Activated CD4-positive, alpha-beta T cell treated with anti-CD3 and anti-CD28 coated beads, Interleukin-2, amount 50 U/mL, for 16 hours (primary cell): ENCODE data around the gene FUNDC2.
A peak's percentile ranks its signal among the peaks of the same experiment; 100 is the strongest.

Experiments used
- DNase-seq: peaks from one replicate; pipeline ENCODE4 v3.0.0-alpha.2; 2020

Gene FUNDC2

DNA sequence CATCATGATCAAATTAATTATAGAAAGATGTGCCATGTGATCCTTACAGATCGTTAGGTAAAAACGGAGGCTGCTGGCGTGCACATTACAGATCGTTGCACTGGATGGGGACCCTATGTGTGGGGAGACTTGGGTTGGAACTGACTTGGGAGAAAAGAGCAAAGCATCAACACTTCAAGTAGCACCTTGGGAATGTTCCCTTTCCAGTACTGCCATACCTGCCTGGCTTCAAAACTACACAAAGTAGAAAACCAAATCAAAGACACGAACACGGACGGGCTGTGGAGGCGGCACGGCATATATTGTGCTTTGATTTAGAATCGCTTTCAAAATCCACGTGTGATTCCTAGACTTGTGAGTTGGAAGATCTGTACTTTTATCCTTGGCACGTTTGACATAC lies 43.4 kb downstream of the FUNDC2 start:
- DNase-seq, result no peak

DNA sequence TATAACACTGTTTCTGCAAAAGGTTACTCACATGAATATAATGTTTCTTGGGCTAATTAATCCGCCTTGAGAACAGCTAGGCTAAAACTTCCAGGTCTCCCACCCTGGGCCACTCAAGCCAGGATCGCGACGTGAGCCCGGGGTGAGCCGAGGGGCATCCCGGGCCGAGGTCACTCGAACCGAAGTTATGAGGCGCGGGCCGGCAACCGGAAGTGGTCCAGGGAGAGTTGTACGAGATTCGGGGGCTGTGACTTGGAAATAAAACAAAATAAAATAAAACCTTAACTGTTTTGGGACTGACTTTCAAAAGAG lies 44.0 kb downstream of the FUNDC2 start:
- DNase-seq, result no peak

DNA sequence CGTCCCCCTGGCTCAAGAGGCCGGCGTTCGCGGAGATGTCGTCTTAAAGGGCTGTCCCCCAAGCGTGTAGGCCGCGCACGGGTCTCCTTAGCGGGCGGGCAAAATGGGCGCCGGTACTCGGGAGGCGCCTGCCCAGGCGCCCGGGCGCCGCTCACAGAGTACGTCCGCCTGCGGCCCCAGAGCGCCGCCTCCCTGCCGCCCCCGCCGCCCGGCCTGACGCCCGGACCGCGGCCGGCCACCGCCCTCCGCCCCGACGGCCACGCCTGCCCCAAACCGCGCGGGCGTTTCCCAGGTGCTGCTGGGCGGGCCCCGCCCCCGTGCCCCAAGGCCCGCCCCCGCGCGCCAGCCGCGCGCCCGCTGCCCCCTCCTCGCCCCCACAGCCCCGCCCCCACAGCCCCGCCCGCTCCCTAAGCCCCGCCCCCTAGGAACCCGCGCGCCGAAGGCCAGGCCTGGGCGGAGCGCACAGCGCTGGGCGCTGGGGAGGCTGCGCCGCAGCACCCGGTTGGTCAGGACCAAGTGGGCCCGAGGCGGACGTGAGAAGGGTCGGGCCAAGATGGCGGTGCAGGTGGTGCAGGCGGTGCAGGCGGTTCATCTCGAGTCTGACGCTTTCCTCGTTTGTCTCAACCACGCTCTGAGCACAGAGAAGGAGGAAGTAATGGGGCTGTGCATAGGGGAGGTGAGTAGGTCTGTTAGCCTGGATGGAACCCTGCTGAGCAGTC lies 44.5 kb downstream of the FUNDC2 start, which contains the start of the genes BRCC3, CMC4 and MTCP1:
BRCC3 (plus strand) TSS at position 534 of the 719 bp plus-strand sequence; CDS start at position 554, 20 bp downstream.
CMC4 (minus strand) TSS at position 162 of the 719 bp plus-strand sequence. CDS start 7,113 bp downstream, outside the sequence.
MTCP1 (minus strand) TSS at position 162 of the 719 bp plus-strand sequence. CDS start 5,126 bp downstream, outside the sequence.
- peak; percentile 83 for DNase-seq

DNA sequence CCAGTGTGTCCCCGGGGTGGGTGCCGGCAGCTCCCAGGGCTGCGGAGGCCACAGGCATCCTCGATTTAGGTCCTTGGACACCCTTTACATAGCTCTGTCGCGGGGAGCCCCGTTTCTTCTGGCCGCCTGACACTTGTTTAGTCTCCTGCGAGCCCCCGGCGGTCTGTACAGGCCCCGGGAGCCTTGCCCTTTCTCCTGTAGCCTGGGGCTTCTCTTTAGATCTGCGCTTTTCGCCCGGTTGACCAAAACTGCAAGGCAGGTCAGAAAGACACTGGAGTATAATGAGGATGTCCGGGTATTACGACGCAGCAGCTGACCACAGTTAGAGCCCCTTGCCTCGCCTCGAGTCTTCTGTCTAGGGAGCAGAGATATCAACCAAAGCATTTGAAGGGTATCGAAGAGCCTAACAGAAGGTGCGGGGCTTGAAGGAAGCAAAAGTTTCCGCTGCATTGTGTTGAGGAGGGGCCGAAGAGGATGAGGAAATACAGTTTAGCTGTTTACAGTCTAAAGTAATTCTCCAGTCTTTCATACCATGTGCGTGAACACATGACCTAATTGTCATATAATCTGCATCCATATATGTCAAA lies 45.1 kb downstream of the FUNDC2 start:
- no peak for DNase-seq

DNA sequence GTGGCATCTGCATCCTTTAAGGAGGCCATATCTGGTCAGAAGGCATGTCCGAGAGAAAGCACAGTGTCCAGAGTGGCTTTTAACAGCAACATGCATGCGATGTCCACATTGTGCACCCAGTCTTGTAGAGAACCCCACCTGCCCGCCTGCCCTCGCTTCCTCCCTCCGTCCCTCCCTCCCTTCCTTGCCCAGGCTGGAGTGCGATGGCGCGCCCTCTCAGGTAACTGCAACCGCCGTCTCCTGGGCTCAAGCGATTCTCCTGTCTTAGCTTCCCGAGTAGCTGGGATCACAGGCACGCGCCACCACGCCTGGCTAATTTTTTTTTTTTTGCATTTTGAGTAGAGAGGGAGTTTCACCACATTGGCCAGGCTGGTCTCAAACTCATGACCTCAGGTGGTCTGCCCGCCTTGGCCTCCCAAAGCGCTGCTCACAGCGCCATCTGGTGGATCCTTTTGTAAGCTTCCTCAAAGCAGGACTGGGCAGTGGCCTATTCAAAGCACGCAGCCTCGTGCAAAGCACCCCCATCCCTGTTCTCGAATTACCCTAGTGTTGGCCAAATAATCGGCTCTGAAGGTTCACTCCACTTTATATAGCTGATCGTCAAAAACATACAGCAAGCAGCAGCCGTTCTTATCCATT lies 59.7 kb downstream of the FUNDC2 start:
- DNase-seq, result peak; percentile 44

DNA sequence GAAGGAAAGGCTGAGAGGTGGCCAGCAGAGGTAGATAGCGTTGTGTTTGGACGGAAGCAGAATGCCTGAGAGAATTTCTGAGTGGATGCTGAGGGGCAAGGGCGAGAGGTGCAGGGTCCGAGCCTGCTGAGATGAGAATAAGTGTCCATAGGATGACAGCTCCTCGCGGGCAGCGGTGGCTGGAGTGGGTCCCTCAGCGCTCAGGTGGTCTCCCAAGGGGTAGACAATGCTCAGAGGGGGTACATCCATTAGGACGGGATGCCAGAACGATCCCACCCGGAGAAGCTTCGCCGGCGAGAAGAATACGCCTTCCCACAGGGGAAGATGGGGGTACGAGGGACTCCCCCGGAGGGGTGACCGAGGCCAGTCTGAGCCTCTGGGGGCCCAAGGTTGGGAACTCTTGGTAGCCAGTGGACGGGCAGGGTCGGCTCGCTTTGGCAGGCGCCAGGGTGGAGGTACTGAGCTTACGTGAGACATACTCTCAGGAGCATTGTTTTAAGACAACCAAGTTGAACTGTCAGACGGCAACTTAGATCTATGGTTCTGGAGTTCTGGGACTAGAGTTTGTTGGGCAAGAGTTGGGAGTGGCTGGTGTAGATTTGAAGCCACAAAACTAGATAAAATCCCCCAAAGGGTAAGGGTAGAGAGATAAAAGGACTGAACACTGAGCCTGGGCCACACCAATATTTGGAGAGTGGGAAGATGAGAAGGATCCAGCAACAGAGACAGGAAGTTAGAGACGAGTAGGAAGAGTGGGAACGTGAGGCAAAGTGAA lies 60.5 kb downstream of the FUNDC2 start:
- DNase-seq, result no peak

DNA sequence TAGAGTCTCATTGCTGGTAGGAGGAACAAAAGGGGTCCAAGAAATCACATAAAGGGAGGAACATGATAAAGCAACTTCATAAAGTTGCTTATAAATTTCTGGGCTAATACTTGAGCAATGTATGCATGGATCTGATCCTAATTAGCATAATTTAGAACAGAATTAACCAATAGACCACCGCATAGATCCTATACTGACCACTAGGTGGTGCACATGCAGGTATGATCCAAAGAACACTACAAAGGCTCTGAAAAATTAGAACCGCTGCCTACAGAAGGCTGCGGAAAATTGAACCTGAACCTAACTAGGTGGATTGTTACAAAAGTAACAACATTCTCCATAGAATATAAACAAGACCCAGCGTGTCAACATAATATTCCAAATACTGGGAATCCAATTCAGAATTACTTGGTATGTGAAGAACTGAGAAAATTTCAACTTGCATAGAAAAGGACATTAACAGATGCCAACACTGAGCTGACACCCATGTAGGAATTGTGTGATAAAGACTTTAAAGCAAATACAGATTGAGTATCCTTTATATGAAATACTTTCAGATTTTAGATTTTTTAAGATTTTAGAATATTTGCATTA lies 67.9 kb downstream of the FUNDC2 start:
- DNase-seq, result peak; percentile 41

DNA sequence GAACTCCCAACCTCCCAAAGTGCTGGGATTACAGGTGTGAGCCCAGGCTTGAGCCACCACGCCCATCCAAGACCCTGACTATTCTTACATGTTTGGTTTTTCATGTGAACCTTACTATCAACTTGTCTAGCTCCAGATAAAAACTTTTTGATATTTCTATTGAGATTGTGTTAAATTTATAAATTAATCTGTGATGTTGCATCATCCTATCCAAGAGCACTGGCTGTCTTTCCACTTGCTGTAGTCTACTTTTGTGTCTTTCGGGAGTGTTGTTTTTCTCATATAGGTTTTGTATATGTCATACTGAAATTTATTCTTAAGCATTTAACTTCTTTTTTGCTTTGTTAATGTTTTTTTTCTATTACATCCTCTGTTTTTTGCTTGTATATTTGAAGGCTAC lies 79.3 kb downstream of the FUNDC2 start:
- no peak for DNase-seq

DNA sequence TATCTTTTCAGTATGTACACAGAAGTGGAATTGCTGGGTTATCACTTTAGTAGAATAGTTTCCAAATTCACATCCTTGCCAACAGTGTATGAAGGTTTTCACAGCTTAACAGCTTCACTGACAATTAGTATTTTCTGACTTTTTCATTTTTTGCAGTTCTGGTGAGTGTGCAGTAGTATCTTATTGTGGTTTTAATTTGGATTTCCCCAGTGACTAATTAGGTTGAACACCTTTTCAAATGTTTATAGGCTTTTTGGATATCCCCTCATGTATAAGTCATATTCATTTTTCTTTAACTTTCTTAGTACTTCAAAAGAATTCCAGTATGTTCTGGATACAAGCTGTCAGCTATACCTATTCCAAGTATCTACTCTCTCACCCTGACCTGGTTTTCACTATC lies 81.8 kb downstream of the FUNDC2 start:
- peak; percentile 6 for DNase-seq
